HepG2 (cell line): ENCODE results near the gene TMC8. TPM values are rescaled to one million over a fixed set of nuclear protein-coding genes. Genes with fewer than 3 reads are reported as not detected.

Experiments used
- DMAP1 ChIP-seq: IDR thresholded peaks from 2 replicates; pipeline ENCODE4 v1.6.1; 2016
- FOXA3 ChIP-seq: IDR thresholded peaks from 2 replicates; pipeline ENCODE4 v1.6.1; 2016; ENCODE audit warnings: missing genetic modification reagents, missing compliant biosample characterization
- FOXP1 ChIP-seq, 2 experiments: fragments of 450-650 bp in 1 of 2; IDR thresholded peaks; 2 replicates each; pipeline ENCODE4 v1.6.1; 2017 to 2018; ENCODE audit warnings: antibody characterized with exemption in 1 of 2
- MNT ChIP-seq: fragments of 450-650 bp; IDR thresholded peaks from 2 replicates; pipeline ENCODE4 v1.6.1; 2016
- NFKBIZ ChIP-seq: IDR thresholded peaks from 2 replicates; pipeline ENCODE4 v1.6.1; 2018; ENCODE audit warnings: missing genetic modification reagents, missing compliant biosample characterization
- PREB ChIP-seq: sonication (generic); formaldehyde crosslinking; IDR thresholded peaks from 2 replicates; pipeline ENCODE4 v1.4.0; 2020; ENCODE audit warnings: missing genetic modification reagents
- RERE ChIP-seq: IDR thresholded peaks from 2 replicates; pipeline ENCODE4 v1.6.1; 2016; ENCODE audit warnings: low read depth, missing genetic modification reagents, missing compliant biosample characterization
- REXO4 ChIP-seq: sonication (generic); formaldehyde crosslinking; IDR thresholded peaks from 2 replicates; pipeline ENCODE4 v1.8.0; 2022; ENCODE audit warnings: missing genetic modification reagents, mild to moderate bottlenecking, borderline replicate concordance
- SALL1 ChIP-seq: sonication (generic); formaldehyde crosslinking; IDR thresholded peaks from 2 replicates; pipeline ENCODE4 v1.8.0; 2022; ENCODE audit warnings: mild to moderate bottlenecking, missing genetic modification reagents
- SNRNP70 ChIP-seq: fragments of 200-400 bp; formaldehyde crosslinking; IDR thresholded peaks from 2 replicates; pipeline ENCODE4 v1.6.1; 2017; ENCODE audit warnings: mild to moderate bottlenecking, low read depth, low read length, moderate library complexity
- TMF1 ChIP-seq: sonication (generic); formaldehyde crosslinking; IDR thresholded peaks from 2 replicates; pipeline ENCODE4 v1.8.1; 2022; ENCODE audit warnings: low read depth, missing genetic modification reagents
- ZNF512 ChIP-seq: sonication (generic); formaldehyde crosslinking; IDR thresholded peaks from 2 replicates; pipeline ENCODE4 v1.4.0; 2020; ENCODE audit warnings: mild to moderate bottlenecking, missing genetic modification reagents
- ZNF556 ChIP-seq: sonication (generic); formaldehyde crosslinking; IDR thresholded peaks from 2 replicates; pipeline ENCODE4 v1.4.0; 2020; ENCODE audit warnings: mild to moderate bottlenecking, missing genetic modification reagents, borderline replicate concordance
- ZSCAN25 ChIP-seq: sonication (generic); formaldehyde crosslinking; IDR thresholded peaks from 2 replicates; pipeline ENCODE4 v1.8.0; 2022; ENCODE audit warnings: mild to moderate bottlenecking, missing genetic modification reagents
- polyA plus RNA-seq, 8 experiments: library from polyadenylated mRNA; depleted of rRNA in 3 of 8; stranded (reverse) in 7 of 8; unstranded in 1 of 8; fragments of >200 nt; fragmentation: Illumina TruSeq in 4 of 8; extraction: Trizol in 4 of 8; gene quantifications; 2 replicates each; pipeline versions ENCODE4 v1.2.1 to v1.2.3, GENCODE V29; 2011 to 2016; ENCODE audit warnings: low read depth in 4 of 8, missing spikeins in 1 of 8, mixed read lengths in 1 of 8; ENCODE audit not compliant: insufficient read depth in 1 of 8
- total RNA-seq, 5 experiments: library from RNA; depleted of rRNA; stranded (reverse); fragments of >200 nt; fragmentation: Illumina TruSeq; extraction: Trizol; gene quantifications; 2 replicates each; pipeline ENCODE4 v1.2.3, GENCODE V29; 2016; ENCODE audit warnings: low read depth in 1 of 5
- TF ChIP-seq, protein P1 (sequence below): sonication (generic); formaldehyde crosslinking; IDR thresholded peaks from 2 replicates; pipeline ENCODE4 v1.8.1; 2023; ENCODE audit warnings: missing genetic modification reagents, inconsistent platforms, borderline replicate concordance
- TF ChIP-seq, protein P2 (sequence below): sonication (generic); formaldehyde crosslinking; IDR thresholded peaks from 2 replicates; pipeline ENCODE4 v1.4.0; 2020; ENCODE audit warnings: missing genetic modification reagents, mild to moderate bottlenecking, borderline replicate concordance

TMC8 gene
- total and polyA plus RNA-seq, 2 of the 13 experiments (the other 11 are each of a cell fraction or from before 2014, with no cell fraction given): 0.53 to 7.8 TPM

DNA sequence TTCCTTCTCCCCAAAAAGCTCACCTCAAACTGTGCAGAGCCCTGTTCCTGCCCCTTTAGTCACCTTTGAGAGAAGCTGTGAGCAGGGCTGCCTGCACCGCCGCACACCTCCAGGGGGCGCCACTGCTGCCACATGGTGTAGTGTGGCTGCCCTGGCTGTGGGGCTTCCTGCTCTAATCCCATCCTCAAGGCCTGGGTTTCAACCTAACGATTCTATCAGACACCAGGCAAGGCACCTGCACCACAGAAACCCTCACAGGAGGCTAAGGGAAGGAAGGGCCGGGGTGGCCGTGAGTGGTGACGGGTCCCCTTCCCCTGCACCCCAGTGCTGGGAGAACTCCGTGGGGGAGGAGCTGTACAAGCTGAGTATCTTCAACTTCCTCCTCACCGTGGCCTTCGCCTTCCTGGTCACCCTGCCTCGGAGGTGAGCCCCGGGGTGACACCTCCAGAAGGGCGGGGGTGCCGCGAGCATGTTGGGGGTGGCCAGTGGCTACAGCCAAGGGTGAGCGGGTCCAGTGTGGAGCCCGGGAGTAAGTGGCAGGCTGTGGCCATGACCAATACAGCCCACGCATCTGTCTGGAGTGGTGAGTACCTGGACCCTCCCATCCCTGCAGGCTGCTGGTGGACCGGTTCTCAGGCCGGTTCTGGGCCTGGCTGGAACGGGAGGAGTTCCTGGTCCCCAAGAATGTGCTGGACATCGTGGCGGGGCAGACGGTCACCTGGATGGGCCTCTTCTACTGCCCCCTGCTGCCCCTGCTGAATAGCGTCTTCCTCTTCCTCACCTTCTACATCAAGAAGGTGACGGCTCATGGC is 7.0 kb downstream of the TMC8 start (continued):
- TF ChIP-seq ZNF512 (CRISPR knock-in tag): no peak
- no peak for TF ChIP-seq FOXA3 (CRISPR knock-in tag)
- no peak for TF ChIP-seq REXO4 (CRISPR knock-in tag)
- TF ChIP-seq FOXP1 (IDR thresholded peaks at IDR 0.05): no peak
- TF ChIP-seq FOXP1 (CRISPR knock-in tag; IDR thresholded peaks at IDR 0.05): no peak
- no peak for TF ChIP-seq RERE (CRISPR knock-in tag)
- no peak for TF ChIP-seq NFKBIZ (CRISPR knock-in tag)
- TF ChIP-seq SALL1 (CRISPR knock-in tag): no peak; the same call in none of the 2 replicates
- TF ChIP-seq MNT: no peak
- no peak for TF ChIP-seq ZSCAN25 (CRISPR knock-in tag)
- TF ChIP-seq DMAP1 (CRISPR knock-in tag): no peak; the same call in 1 of the 2 replicates
- no peak for TF ChIP-seq SNRNP70
- TF ChIP-seq, protein P1, sequence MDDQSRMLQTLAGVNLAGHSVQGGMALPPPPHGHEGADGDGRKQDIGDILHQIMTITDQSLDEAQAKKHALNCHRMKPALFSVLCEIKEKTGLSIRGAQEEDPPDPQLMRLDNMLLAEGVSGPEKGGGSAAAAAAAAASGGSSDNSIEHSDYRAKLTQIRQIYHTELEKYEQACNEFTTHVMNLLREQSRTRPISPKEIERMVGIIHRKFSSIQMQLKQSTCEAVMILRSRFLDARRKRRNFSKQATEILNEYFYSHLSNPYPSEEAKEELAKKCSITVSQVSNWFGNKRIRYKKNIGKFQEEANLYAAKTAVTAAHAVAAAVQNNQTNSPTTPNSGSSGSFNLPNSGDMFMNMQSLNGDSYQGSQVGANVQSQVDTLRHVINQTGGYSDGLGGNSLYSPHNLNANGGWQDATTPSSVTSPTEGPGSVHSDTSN (CRISPR knock-in tag): no peak
- TF ChIP-seq PREB (CRISPR knock-in tag): no peak
- TF ChIP-seq TMF1 (CRISPR knock-in tag): no peak
- TF ChIP-seq ZNF556 (CRISPR knock-in tag): no peak; the same call in 1 of the 2 replicates
- TF ChIP-seq, protein P2, sequence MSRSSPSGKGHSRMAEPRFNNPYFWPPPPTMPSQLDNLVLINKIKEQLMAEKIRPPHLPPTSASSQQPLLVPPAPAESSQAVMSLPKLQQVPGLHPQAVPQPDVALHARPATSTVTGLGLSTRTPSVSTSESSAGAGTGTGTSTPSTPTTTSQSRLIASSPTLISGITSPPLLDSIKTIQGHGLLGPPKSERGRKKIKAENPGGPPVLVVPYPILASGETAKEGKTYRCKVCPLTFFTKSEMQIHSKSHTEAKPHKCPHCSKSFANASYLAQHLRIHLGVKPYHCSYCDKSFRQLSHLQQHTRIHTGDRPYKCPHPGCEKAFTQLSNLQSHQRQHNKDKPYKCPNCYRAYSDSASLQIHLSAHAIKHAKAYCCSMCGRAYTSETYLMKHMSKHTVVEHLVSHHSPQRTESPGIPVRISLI (CRISPR knock-in tag): no peak
